Ishikawa (cell line): ENCODE measurements around the gene KCND3.

Source experiments
- CEBPB ChIP-seq: IDR thresholded peaks from 2 replicates; pipeline ENCODE4 v1.6.1; 2012
- EP300 ChIP-seq: IDR thresholded peaks from 2 replicates; pipeline ENCODE4 v1.6.1; 2012; ENCODE audit warnings: borderline replicate concordance
- FOXM1 ChIP-seq: IDR thresholded peaks from 2 replicates; pipeline ENCODE4 v1.6.1; 2012; ENCODE audit warnings: low read depth, borderline replicate concordance
- NFIC ChIP-seq: IDR thresholded peaks from 2 replicates; pipeline ENCODE4 v1.6.1; 2012
- YY1 ChIP-seq: IDR thresholded peaks from 2 replicates; pipeline ENCODE4 v1.6.1; 2012; ENCODE audit warnings: low read depth

GRCh38 chr1:111981871-111982270 lies 7.6 kb downstream of the KCND3 start:
- no peak for TF ChIP-seq CEBPB
- TF ChIP-seq NFIC: no peak
- TF ChIP-seq YY1: no peak
- no peak for TF ChIP-seq FOXM1
- no peak for TF ChIP-seq EP300
